GM12801 (cell line): ENCODE data around the gene LACTBL1.

Experiments used
- TF ChIP-seq, protein P1 (sequence below): IDR thresholded peaks from one replicate; pipeline ENCODE4 v1.5.1; 2011; ENCODE audit warnings: control low read depth; ENCODE audit not compliant: insufficient read length; ENCODE audit errors: extremely low read depth

The LACTBL1 gene

DNA sequence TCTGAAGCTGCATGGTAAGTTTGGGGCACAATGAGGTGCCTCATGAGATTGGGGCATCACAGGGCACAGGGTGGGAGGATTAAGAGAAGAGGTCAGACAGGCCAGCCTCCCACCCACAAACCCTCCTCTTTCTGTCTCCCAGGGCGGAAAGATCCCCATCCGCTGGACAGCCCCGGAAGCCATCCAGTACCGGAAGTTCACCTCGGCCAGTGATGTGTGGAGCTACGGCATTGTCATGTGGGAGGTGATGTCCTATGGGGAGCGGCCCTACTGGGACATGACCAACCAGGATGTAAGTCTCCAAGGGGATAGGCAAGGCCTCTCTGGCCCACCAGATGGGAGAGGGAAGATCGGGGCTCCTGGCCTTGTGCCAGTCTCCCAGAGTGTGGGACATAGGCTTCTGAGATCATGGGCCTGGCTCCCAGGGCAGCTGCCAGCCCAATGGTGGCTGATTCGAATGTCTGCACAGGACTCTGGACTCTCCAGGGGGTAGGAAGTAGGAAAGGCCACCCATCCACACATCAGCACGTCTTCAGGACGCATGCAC is 63.7 kb downstream of the LACTBL1 start:
- TF ChIP-seq, protein P1, sequence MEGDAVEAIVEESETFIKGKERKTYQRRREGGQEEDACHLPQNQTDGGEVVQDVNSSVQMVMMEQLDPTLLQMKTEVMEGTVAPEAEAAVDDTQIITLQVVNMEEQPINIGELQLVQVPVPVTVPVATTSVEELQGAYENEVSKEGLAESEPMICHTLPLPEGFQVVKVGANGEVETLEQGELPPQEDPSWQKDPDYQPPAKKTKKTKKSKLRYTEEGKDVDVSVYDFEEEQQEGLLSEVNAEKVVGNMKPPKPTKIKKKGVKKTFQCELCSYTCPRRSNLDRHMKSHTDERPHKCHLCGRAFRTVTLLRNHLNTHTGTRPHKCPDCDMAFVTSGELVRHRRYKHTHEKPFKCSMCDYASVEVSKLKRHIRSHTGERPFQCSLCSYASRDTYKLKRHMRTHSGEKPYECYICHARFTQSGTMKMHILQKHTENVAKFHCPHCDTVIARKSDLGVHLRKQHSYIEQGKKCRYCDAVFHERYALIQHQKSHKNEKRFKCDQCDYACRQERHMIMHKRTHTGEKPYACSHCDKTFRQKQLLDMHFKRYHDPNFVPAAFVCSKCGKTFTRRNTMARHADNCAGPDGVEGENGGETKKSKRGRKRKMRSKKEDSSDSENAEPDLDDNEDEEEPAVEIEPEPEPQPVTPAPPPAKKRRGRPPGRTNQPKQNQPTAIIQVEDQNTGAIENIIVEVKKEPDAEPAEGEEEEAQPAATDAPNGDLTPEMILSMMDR = no peak

DNA sequence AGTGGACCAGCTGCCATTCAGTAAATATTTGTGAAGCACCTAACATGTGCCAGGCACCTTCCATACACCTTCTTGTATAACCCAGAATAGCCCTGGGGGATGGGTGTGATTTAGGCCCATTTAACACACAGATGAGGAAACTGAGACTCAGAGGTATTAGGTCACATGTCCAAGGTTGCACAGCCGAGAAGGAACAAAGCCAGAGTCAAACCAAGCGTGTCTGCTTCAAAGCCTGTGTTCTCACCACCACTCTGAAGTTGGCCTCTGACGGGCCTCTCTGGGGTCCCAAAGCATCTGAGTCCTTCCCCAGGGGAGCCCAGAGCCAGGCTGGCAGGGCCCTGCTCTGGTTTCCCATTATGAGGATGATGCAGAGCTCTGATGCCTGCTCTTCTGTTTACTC is 65.1 kb downstream of the LACTBL1 start:
- TF ChIP-seq, protein P1 = no peak

DNA sequence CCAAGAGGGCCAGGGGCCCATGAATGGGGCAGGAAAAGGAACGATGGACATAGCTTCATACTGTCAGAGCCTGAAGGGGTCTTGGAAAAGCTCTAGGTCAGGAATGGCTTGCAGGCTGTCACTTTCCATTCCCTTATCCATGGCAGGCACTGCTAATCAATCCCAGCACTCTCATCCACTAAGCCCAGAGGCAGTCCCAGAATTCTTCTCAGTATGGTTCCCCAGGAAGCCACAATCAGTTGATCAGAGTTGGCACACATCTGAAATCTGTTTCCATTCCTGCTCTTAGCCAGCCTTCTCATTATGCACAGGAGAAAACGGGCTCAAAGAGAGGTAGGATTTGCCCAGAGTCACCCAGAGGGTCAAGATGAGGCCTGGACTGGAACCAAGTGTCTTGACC is 65.7 kb downstream of the LACTBL1 start:
- TF ChIP-seq, protein P1 = no peak

DNA sequence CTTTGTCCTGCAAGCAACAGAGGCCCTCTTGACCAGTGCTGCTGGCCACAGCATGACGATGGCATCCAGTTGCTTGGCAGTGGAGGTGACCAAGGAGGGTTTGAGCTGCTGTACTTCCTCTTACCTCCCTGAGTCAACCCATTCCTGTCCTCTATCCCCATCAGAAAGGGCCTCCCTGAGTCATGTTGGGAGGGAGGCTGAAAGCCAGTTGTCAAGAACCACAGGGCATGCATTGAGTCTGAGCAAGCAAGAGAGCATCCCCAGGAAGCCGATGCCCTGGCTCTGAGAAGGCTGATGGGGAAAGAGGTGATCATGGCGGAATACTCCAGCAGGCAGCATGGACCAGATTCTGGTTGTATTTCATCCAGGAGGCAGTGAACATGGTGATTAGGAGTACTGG is 69.6 kb downstream of the LACTBL1 start:
- TF ChIP-seq, protein P1 = no peak
